IMR-90 (cell line): ENCODE measurements around the gene TCF4. TPM values are rescaled to one million over a fixed set of nuclear protein-coding genes. Genes with fewer than 3 reads are reported as not detected.

Source experiments
- ATAC-seq: fragments of 200-7000 bp; cut with Tn5 transposase; 2 replicates; pipeline ENCODE4 v1.9.1; 2020; ENCODE audit warnings: low read depth, mild to moderate bottlenecking, moderate library complexity
- BruUV-seq: library from RNA; stranded (reverse); fragments of 400-500 nt; replicated peaks from 2 replicates; lab custom pipeline; 2021; lab: Mats Ljungman, UMichigan
- CTCF ChIA-PET: fragments of 300-600 bp; formaldehyde crosslinking; extraction: SDS; loops from one replicate; lab custom pipeline; 2021; ENCODE audit warnings: antibody characterized with exemption; lab: Yijun Ruan, JAX
- POLR2A ChIA-PET: fragments of 300-600 bp; sonication (Branson Sonifier 250); formaldehyde crosslinking; loops from one replicate; lab custom pipeline; 2022; ENCODE audit warnings: antibody characterized with exemption; ENCODE audit not compliant: unreplicated experiment; lab: Charles Lee
- DNase-seq: peaks from one replicate; pipeline ENCODE4 v3.0.0; 2013
- H2AFZ ChIP-seq: replicated peaks from 2 replicates; pipeline ENCODE3; 2013; ENCODE audit warnings: low read length, mild to moderate bottlenecking; ENCODE audit not compliant: poor library complexity
- H2AK5ac ChIP-seq: 2 replicates; pipeline ENCODE4 v1.6.1; 2013; ENCODE audit warnings: low read depth, low read length, inconsistent platforms
- H2AK9ac ChIP-seq: replicated peaks from 2 replicates; pipeline ENCODE3; 2013; ENCODE audit warnings: mild to moderate bottlenecking, low read depth, low read length, moderate library complexity; ENCODE audit not compliant: poor library complexity
- H2BK120ac ChIP-seq: 2 replicates; pipeline ENCODE4 v1.6.1; 2013; ENCODE audit warnings: low read depth, low read length, inconsistent platforms
- H2BK15ac ChIP-seq: 3 replicates; pipeline ENCODE4 v1.6.1; 2013; ENCODE audit warnings: low read depth, low read length, inconsistent platforms
- H2BK20ac ChIP-seq: 2 replicates; pipeline ENCODE4 v1.6.1; 2013; ENCODE audit warnings: low read depth, mild to moderate bottlenecking, inconsistent platforms, low read length, moderate library complexity
- H2BK5ac ChIP-seq: 2 replicates; pipeline ENCODE4 v1.6.1; 2013; ENCODE audit warnings: mild to moderate bottlenecking, low read depth, low read length, inconsistent platforms; ENCODE audit not compliant: poor library complexity, severe bottlenecking
- H3K14ac ChIP-seq: replicated peaks from 2 replicates; pipeline ENCODE4 v1.6.1; 2013; ENCODE audit warnings: low read depth, low read length, inconsistent platforms
- H3K18ac ChIP-seq: 2 replicates; pipeline ENCODE4 v1.6.1; 2013; ENCODE audit warnings: low read depth, low read length, control low read depth
- H3K23ac ChIP-seq: 2 replicates; pipeline ENCODE4 v1.6.1; 2013; ENCODE audit warnings: low read depth, low read length, inconsistent platforms
- H3K27ac ChIP-seq: 2 replicates; pipeline ENCODE4 v1.5.1; 2013; ENCODE audit warnings: mild to moderate bottlenecking, control low read depth, low read length; ENCODE audit not compliant: insufficient read depth
- H3K27me3 ChIP-seq: 2 replicates; pipeline ENCODE4 v1.6.1; 2013; ENCODE audit warnings: low read length; ENCODE audit not compliant: control insufficient read depth, insufficient read depth
- H3K36me3 ChIP-seq: 2 replicates; pipeline ENCODE4 v1.6.1; 2013; ENCODE audit warnings: low read length, mixed read lengths; ENCODE audit not compliant: control insufficient read depth, insufficient read depth
- H3K4ac ChIP-seq: 2 replicates; pipeline ENCODE4 v1.6.1; 2013; ENCODE audit warnings: low read depth, low read length, inconsistent platforms
- H3K4me1 ChIP-seq: 2 replicates; pipeline ENCODE4 v1.6.1; 2013; ENCODE audit warnings: low read length, mixed read lengths; ENCODE audit not compliant: control insufficient read depth, insufficient read depth
- H3K4me2 ChIP-seq: 2 replicates; pipeline ENCODE4 v1.6.1; 2013; ENCODE audit warnings: low read depth, mild to moderate bottlenecking, control low read depth, low read length, moderate library complexity
- H3K4me3 ChIP-seq: 2 replicates; pipeline ENCODE4 v1.5.1; 2013; ENCODE audit warnings: low read depth, mild to moderate bottlenecking, control low read depth, low read length, moderate library complexity; ENCODE audit not compliant: insufficient read depth
- H3K56ac ChIP-seq: 2 replicates; pipeline ENCODE4 v1.6.1; 2013; ENCODE audit warnings: low read length, inconsistent platforms; ENCODE audit not compliant: insufficient read depth; ENCODE audit errors: extremely low read depth
- H3K79me1 ChIP-seq, 2 experiments: 2 replicates each; pipeline ENCODE4 v1.6.1; 2013; ENCODE audit warnings: low read length in 2 of 2, inconsistent platforms in 1 of 2, low read depth in 1 of 2
- H3K9ac ChIP-seq: 2 replicates; pipeline ENCODE4 v1.6.1; 2013; ENCODE audit warnings: low read depth, low read length, control low read depth
- H3K9me1 ChIP-seq: 2 replicates; pipeline ENCODE4 v1.6.1; 2013; ENCODE audit warnings: low read length, inconsistent platforms; ENCODE audit not compliant: insufficient read depth
- H3K9me3 ChIP-seq: 2 replicates; pipeline ENCODE4 v1.6.1; 2013; ENCODE audit warnings: low read length; ENCODE audit not compliant: control insufficient read depth, insufficient read depth
- H4K20me1 ChIP-seq: 2 replicates; pipeline ENCODE4 v1.6.1; 2013; ENCODE audit warnings: low read length, inconsistent platforms; ENCODE audit not compliant: insufficient read depth
- H4K5ac ChIP-seq: 2 replicates; pipeline ENCODE4 v1.6.1; 2013; ENCODE audit warnings: mild to moderate bottlenecking, low read depth, low read length, control low read depth
- H4K8ac ChIP-seq, 2 experiments: 2 replicates each; pipeline ENCODE4 v1.6.1; 2013; ENCODE audit warnings: low read depth in 2 of 2, low read length in 2 of 2, control low read depth in 1 of 2, inconsistent platforms in 1 of 2
- H4K91ac ChIP-seq: 2 replicates; pipeline ENCODE4 v1.6.1; 2013; ENCODE audit warnings: low read depth, low read length, inconsistent platforms; ENCODE audit not compliant: insufficient read depth
- CEBPB ChIP-seq: IDR thresholded peaks from 2 replicates; pipeline ENCODE4 v1.6.1; 2012; ENCODE audit warnings: low read depth, low read length, improper control_type of control experiment
- CHD1 ChIP-seq: IDR thresholded peaks from 2 replicates; pipeline ENCODE4 v1.6.1; 2012; ENCODE audit warnings: low read depth, low read length, improper control_type of control experiment
- MAFK ChIP-seq: IDR thresholded peaks from 2 replicates; pipeline ENCODE4 v1.6.1; 2012; ENCODE audit warnings: low read depth, low read length, improper control_type of control experiment
- WGBS, 2 experiments: methylation state at CpG; one replicate each; pipeline versions ENCODE4 v1.1.5 to v1.1.7; 2013; ENCODE audit warnings: missing lambda C conversion rate in 2 of 2; ENCODE audit not compliant: insufficient read length in 1 of 2; ENCODE audit errors: extremely low coverage in 2 of 2; 5-methylcytosine and 5-hydroxymethylcytosine counted together
- dilution Hi-C: fragments of 300-500 bp; cut with HindIII; formaldehyde crosslinking; loops from one replicate; pipeline ENCODE4 v1.14.3; 2018; ENCODE audit warnings: low sequenced_read_pairs; ENCODE audit not compliant: unreplicated experiment
- in situ Hi-C: fragments of 300-500 bp; cut with MboI; formaldehyde crosslinking; loops from 3 replicates; pipeline ENCODE4 v1.14.3; 2019; ENCODE audit warnings: low sequenced_read_pairs, inconsistent platforms, mixed read lengths
- intact Hi-C: fragments of 100-400 bp; cut with micrococcal nuclease; formaldehyde crosslinking; loops from 2 replicates; pipeline ENCODE4 v1.10.0; 2022
- polyA plus RNA-seq, 3 experiments: library from polyadenylated mRNA; depleted of rRNA; stranded (reverse); fragments of >200 nt; gene quantifications; 2 replicates each; pipeline ENCODE4 v1.2.3, GENCODE V29; 2012; ENCODE audit warnings: low replicate concordance in 1 of 3
- total RNA-seq: library from RNA; depleted of rRNA; stranded (reverse); fragments of >200 nt; gene quantifications from 2 replicates; pipeline ENCODE4 v1.2.3, GENCODE V29; 2012

Gene TCF4
- total and polyA plus RNA-seq, 2 of the 4 experiments (the other 2 are of a cell fraction) = 30.0 to 87.1 TPM

DNA sequence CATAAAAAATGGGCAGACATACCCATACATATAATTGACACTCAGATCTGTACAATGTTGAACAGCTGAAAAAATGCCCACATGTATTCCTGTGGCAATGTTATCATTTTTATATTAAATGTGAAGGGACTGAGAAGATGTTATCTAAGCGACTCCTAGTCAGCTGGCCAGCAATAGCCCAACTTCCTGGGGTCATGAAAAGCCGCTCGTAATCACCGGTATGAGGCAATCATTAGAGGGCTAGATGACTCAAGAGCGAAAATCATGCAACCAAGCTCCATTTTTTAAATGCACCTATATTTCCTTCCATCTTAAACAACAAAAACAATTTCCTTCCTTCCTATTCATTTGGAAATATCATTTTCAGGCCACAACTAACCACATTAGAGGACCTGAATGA, 354.1 kb downstream of the TCF4 start:
- Histone ChIP-seq H3K56ac (no peak overlapping the region), H4K8ac (no peak overlapping the region), H3K18ac (no peak overlapping the region), H2BK5ac (no peak overlapping the region), H3K4me1 (peaks cover under 1% of the 10 kb centered on the region), H3K4me2 (no peak overlapping the region), H3K27me3 (no peaks in the 10 kb centered on the region), H3K23ac (no peak overlapping the region), H2BK120ac (no peak overlapping the region), H4K91ac (no peak overlapping the region), H4K5ac (no peak overlapping the region), H3K9ac (no peak overlapping the region), H2AK5ac (no peak overlapping the region), H2BK20ac (no peak overlapping the region), H3K4me3 (no peak overlapping the region), H3K9me3 (no peaks in the 10 kb centered on the region), H3K36me3 (peaks cover 13% of the 10 kb centered on the region), H3K27ac (no peak overlapping the region), H3K4ac (no peak overlapping the region), H2AK9ac (no peak overlapping the region), H4K20me1 (peaks cover under 1% of the 10 kb centered on the region; the same call in 1 of the 2 replicates), H2BK15ac (no peak overlapping the region), H3K9me1 (peaks cover under 1% of the 10 kb centered on the region; the same call in 1 of the 2 replicates), H3K79me1 (peaks cover 9 to 34% of the 10 kb centered on the region in 2 experiments; a peak in 3 of 4 replicates), H2AFZ (no peak overlapping the region), H3K14ac (no peak overlapping the region)
- TF ChIP-seq MAFK = no peak
- TF ChIP-seq CHD1 = no peak
- TF ChIP-seq CEBPB = peak; percentile 79
- dilution Hi-C loops = no loop called here
- ChIA-PET POLR2A (no interaction called here), CTCF (interaction anchor here (0.5 to 2.0 kb wide), 13 partner anchors 8 to 1191 kb away, joined by 3 to 12 read pairs (median 5); no protein-coding TSS in a partner anchor)
- BruUV-seq = no TSS peak
- in situ Hi-C loops = loop anchor here (10.0 to 25.0 kb wide), 2 partner anchors 178 to 351 kb away; partner anchors contain the start of gene TCF4
- peak; percentile 51 for DNase-seq
- no peak for ATAC-seq
- intact Hi-C loops = loop anchor here (1.0 to 5.0 kb wide), 7 partner anchors 87 to 1342 kb away; no protein-coding TSS in a partner anchor
- no CpG with 5 or more reads among the region's 5 CpGs for WGBS, 2 experiments
